Mesenteric fat pad (tissue), 1 donor: ENCODE results near the gene SERPINB10. TPM values are rescaled to one million over a fixed set of nuclear protein-coding genes. Genes with fewer than 3 reads are reported as not detected.

Experiments used
- DNase-seq: peaks from one replicate; pipeline ENCODE4 v3.0.0-alpha.2; 2020; ENCODE audit warnings: low spot score
- total RNA-seq: library from RNA; stranded (reverse); fragmentation: NEBNext Ultra II Directional; extraction: Animal tissue kit (Norgen Biotek cat#: 25700); gene quantifications from one replicate; pipeline ENCODE4 v1.2.1, GENCODE V29; 2021
- donor health status: DM: yes; HTN: yes; CAD: no.

SERPINB10 gene
- total RNA-seq, 1 donor from 2014 or later: not detected

GRCh38 chr18:63947051-63947790 lies 39.5 kb downstream of the SERPINB10 start:
- no peak for DNase-seq

- no peak for DNase-seq
These were observed 41.4 kb downstream of the SERPINB10 start, which contains the start of gene HMSD for GRCh38 chr18:63949068-63949737. Gene HMSD, plus strand, starts transcription at chr18:63949301. Its CDS starts 4,155 bp downstream, at chr18:63953456.

DNA sequence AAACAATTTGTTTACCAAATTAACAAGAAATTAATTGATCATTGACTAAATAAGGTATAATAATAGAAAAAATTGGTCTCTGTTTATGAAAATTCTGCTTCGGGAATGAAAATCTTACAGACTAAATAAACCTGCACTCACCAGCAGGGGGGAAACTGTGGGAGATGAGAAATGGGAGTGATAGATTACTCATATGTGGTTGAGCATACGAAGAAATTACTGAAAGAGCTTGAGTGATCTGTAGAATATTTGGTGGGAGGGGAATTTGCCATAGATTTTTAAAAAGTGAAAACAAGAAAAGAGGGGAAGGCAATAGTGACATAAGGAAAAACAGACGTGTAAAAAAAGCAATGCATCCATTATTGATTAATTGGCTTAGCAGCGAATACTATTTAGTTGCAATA lies 43.5 kb downstream of the SERPINB10 start:
- no peak for DNase-seq

GRCh38 chr18:63953811-63954210 lies 46.1 kb downstream of the SERPINB10 start:
- DNase-seq: no peak

DNA sequence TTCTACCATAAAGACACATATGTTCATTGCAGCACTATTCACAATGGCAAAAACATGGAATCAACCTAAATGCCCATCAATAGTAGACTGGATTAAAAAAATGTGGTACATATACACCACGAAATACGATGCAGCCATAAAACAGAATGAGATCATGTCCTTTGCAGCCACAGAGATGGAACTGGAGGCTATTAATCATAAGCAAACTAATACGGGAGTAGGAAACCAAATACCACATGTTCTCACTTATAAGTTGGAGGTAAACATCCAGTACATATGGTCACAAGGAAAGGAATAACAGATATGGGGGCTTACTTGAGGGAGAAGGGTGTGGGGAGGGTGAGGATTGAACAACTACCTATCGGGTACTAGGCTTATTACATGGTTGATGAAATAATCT lies 49.0 kb downstream of the SERPINB10 start:
- no peak for DNase-seq

DNA sequence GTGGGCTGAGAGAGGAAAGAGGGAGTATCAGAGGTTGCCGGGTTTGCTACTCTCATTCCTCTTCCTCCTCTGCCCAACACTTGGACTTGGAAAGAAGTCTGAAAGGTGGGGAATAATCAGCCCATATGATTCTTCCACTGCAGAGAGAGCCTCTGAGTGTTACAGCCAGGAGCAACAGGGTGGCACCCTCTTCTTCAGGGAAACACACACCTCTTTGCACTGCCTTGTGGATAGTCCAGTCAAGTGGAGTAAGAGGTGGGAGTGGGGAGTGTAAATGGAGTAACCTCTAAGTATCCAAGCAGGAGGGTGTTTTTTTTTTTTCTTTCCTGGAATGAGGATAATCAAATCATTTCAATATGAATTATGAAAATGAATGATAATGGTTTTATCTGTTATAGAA lies 53.1 kb downstream of the SERPINB10 start:
- DNase-seq: no peak

DNA sequence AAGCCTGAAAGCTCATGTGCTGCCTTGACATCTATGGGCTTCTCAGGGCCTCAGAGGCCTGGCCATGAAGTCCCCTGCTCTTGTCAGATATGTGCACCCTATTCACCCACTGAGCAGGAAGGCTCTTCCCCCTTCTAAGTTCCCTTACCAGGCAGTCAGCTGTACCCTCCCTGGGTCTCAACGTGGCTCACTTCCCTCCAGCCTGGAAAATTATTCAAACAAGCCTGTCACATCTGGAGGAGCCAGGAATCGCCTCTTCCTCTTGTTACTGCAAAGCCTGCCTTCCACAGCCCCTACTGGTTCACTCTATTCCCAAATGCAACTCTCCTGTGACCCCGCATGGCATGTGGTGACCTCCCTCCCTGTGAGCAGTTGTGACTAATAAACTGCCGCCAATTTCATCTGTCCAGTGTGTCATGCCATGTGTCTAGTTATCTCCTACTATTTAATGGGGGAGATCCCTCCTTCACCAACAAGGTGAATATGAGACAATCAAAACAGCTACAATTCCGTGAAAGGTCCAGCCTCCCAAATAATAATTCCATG lies 53.8 kb downstream of the SERPINB10 start:
- no peak for DNase-seq

DNA sequence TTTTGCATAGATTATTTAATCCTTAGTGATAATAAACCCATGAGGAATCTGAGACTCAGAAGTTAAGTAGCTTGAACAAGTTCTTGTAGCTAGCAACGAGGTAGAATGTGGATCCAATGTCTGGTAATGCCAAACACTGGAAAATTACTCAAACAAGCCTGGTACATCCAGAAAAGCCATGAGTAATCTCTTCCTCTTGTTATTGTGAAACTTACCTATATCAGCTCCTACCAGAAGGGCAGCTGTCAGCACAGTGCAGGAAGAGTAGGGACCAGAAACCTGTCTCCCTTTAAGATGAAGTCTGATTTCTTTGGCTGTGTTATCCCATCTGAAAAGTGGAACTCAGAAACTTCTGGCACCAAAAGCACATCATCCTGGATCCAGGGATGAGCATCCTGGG lies 54.4 kb downstream of the SERPINB10 start:
- no peak for DNase-seq

DNA sequence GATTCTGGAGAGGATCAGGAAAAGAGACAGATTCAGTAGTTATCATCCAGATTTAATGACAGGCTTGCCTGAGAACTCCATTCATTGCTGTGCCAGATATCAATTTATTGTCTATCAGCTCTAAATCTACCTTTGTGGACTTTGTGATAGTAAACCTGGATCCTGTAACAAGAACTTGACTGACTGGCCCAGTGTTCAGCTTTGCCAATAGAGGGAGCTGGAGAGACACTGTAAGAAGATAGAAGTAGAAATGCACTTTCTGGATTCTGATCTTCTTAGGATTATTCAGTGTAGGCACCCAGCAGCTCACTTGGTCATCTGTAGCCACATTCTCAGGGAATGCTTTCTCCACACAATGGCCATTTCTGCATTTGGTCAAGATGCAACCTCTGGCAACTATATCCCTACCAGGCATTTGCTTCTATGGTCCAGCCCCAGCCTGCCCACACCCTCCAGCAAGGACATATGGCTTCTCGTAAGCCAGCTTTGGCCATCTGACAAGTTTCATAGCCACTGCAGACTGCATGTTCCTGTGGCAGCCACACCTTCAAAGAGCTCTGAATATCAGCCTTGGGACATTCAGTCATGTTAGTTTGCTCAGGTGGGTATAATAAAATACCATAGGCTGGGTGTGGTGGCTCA lies 56.0 kb downstream of the SERPINB10 start:
- no peak for DNase-seq

GRCh38 chr18:63964908-63965307 lies 57.1 kb downstream of the SERPINB10 start:
- no peak for DNase-seq

- DNase-seq: no peak
These were observed 58.1 kb downstream of the SERPINB10 start for GRCh38 chr18:63965716-63966330.

GRCh38 chr18:63969942-63970808 lies 62.4 kb downstream of the SERPINB10 start, which contains the start of gene SERPINB8:
Gene SERPINB8, plus strand, starts transcription at chr18:63970081. Its CDS starts 8,228 bp downstream, at chr18:63978309.
- DNase-seq: peak; percentile 95

- DNase-seq: no peak
These were observed 63.0 kb downstream of the SERPINB10 start for GRCh38 chr18:63970809-63971205.

DNA sequence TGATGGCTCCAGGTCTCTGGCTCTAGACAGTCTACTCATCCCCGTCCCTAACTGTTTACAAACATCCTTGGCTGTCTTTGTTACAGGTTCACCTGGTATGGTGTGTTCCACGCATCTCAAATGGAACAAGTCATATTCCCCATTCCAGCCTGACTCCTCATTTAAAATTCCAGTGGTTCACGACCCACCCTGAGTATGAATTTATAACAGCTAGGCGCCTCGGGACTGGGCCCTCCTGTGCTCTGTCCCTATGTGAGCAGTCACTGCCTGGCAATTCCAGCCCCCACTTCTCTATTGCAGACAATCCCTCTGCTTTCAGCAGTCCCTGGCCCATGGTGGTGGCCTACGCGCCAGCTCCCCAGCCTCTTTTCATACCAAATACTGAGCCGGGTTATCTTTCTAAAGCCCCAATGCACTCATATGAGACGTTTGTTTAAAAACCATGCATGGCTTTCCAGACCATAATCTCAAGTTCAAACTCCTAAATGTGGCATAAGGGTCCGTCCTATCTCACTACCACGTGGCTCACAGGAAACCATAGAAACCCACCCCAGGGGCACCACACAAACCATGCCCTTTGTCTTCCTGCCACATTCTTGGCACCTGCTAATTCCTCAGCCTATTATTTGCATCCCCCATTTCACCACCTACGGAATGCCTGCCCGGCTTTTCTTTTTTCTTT lies 63.7 kb downstream of the SERPINB10 start:
- DNase-seq: no peak

- DNase-seq: no peak
These were observed 64.2 kb downstream of the SERPINB10 start for GRCh38 chr18:63972002-63972376.

GRCh38 chr18:63974991-63975390 lies 67.2 kb downstream of the SERPINB10 start:
- no peak for DNase-seq

DNA sequence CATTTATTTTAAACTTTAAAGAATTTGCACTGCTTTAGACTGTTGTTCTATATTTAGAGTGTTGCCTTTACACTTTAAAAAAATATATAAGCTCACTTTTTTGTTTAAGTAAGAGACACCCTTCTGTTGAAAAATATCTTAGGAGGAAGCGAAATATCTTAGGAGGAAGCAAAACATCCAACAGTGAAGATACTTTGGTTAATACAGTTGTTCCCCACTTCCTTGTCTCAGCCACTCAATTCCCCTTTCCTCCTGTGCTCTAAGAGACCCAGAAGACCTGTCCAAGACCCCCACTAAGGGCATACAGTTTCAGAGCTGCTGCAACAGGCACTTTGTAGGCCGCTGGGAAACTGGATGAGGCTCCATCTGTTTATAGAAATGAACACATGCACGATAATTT lies 67.9 kb downstream of the SERPINB10 start:
- DNase-seq: no peak

DNA sequence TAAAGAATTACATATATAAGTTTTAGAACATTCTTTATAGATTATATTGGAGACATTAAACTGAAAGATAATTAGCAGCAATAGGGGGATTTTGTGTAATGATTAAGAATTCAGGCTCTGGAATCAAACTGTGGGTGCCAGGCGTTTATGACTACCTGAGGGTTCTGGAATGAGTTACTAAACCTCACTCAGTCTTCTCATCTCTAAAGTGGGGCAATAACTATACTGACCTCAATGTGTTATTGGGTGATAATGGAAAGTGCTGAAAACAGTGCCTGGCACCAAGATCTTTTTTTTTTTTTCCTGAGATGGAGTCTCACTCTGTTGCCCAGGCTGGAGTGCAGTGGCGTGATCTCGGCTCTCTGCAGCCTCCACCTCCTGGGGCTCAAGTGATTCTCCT lies 69.3 kb downstream of the SERPINB10 start:
- DNase-seq: no peak

- no peak for DNase-seq
These were observed 71.7 kb downstream of the SERPINB10 start for GRCh38 chr18:63979409-63979920.

DNA sequence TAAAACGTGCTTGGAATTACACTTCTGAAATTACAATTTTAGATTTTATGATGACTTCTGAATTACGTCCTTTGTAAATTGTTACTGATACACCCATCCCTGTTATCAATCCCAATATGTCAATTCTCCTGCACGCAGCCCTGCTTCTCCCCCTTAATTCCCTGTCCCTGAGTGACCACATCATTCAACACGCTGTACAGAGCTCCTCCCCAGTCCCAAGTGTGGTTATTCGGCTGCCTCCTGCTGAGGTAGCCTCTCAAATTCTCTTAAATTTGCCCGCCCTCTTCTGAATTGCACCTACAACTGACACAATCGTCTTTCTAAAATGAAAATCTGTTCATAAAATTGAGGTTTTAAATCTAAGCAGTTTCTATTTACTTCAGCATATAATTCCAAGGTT lies 72.3 kb downstream of the SERPINB10 start:
- DNase-seq: no peak
